Keratinocyte (primary cell): ENCODE measurements around the gene COL11A2. TPM values are rescaled to one million over a fixed set of nuclear protein-coding genes. Genes with fewer than 3 reads are reported as not detected.
A peak's percentile ranks its signal among the peaks of the same experiment; 100 is the strongest.

ENCODE experiments used
- DNase-seq: peaks from one replicate; pipeline ENCODE4 v3.0.0-alpha.2; 2011; ENCODE audit warnings: low read depth, missing footprints, low spot score
- FAIRE-seq: peaks from 2 replicates; lab custom pipeline; 2011; peaks lifted over from hg19 to GRCh38; lab: Jason Lieb, UNC
- H2AFZ ChIP-seq: 2 replicates; pipeline ENCODE4 v1.6.0; 2012; ENCODE audit warnings: low read length, control low read depth, inconsistent platforms; ENCODE audit not compliant: control insufficient read depth
- H3K27ac ChIP-seq: 2 replicates; pipeline ENCODE4 v1.5.1; 2011; ENCODE audit warnings: low read length; ENCODE audit not compliant: control insufficient read depth, insufficient read depth
- H3K27me3 ChIP-seq: 3 replicates; pipeline ENCODE4 v1.6.0; 2011; ENCODE audit warnings: low read length; ENCODE audit not compliant: control insufficient read depth, insufficient read depth; ENCODE audit errors: extremely low read depth
- H3K36me3 ChIP-seq, 2 experiments: 2 replicates in 1 of 2; 3 replicates in 1 of 2; pipeline ENCODE4 v1.5.1; 2011; ENCODE audit warnings: low read length in 2 of 2, mild to moderate bottlenecking in 1 of 2; ENCODE audit not compliant: control insufficient read depth in 2 of 2, insufficient read depth in 2 of 2; ENCODE audit errors: extremely low read depth in 1 of 2
- H3K4me1 ChIP-seq: 3 replicates; pipeline ENCODE4 v1.5.1; 2011; ENCODE audit warnings: low read length; ENCODE audit not compliant: control insufficient read depth, insufficient read depth; ENCODE audit errors: extremely low read depth
- H3K4me2 ChIP-seq: 3 replicates; pipeline ENCODE4 v1.6.0; 2011; ENCODE audit warnings: low read depth, low read length; ENCODE audit not compliant: control insufficient read depth, insufficient read depth; ENCODE audit errors: extremely low read depth
- H3K4me3 ChIP-seq, 3 experiments: fragments of 200-600 bp in 1 of 3; sonication (generic) in 1 of 3; 2 replicates in 2 of 3; 3 replicates in 1 of 3; pipeline ENCODE4 v1.5.1; 2011 to 2016; ENCODE audit warnings: low read length in 3 of 3, mild to moderate bottlenecking in 3 of 3, control low read depth in 2 of 3, inconsistent platforms in 1 of 3, low read depth in 1 of 3, mixed read lengths in 1 of 3, mixed run types in 1 of 3, moderate library complexity in 1 of 3; ENCODE audit not compliant: control insufficient read depth in 2 of 3, insufficient read depth in 2 of 3; ENCODE audit errors: extremely low read depth in 1 of 3
- H3K79me2 ChIP-seq: 2 replicates; pipeline ENCODE4 v1.6.0; 2012; ENCODE audit warnings: low read length; ENCODE audit not compliant: control insufficient read depth, insufficient read depth
- H3K9ac ChIP-seq: 3 replicates; pipeline ENCODE4 v1.6.0; 2011; ENCODE audit warnings: low read length; ENCODE audit not compliant: control insufficient read depth, insufficient read depth; ENCODE audit errors: extremely low read depth
- H3K9me1 ChIP-seq: 3 replicates; pipeline ENCODE4 v1.6.0; 2011; ENCODE audit warnings: low read length; ENCODE audit not compliant: control insufficient read depth, insufficient read depth; ENCODE audit errors: extremely low read depth
- H3K9me3 ChIP-seq: 2 replicates; pipeline ENCODE4 v1.5.1; 2012; ENCODE audit warnings: low read depth, low read length; ENCODE audit not compliant: control insufficient read depth
- H4K20me1 ChIP-seq: 3 replicates; pipeline ENCODE4 v1.6.0; 2011; ENCODE audit warnings: low read length; ENCODE audit not compliant: control insufficient read depth, insufficient read depth; ENCODE audit errors: extremely low read depth
- CTCF ChIP-seq, 3 experiments: IDR thresholded peaks in 1 of 3; conservative IDR thresholded peaks in 1 of 3; optimal IDR thresholded peaks in 1 of 3; 2 replicates in 2 of 3; 3 replicates in 1 of 3; pipeline versions ENCODE3 to v1.5.1; 2011; ENCODE audit warnings: low read length in 3 of 3, mild to moderate bottlenecking in 3 of 3, moderate library complexity in 2 of 3, control low read depth in 1 of 3, inconsistent platforms in 1 of 3; ENCODE audit not compliant: insufficient read depth in 2 of 3; ENCODE audit errors: extremely low read depth in 1 of 3
- EZH2 ChIP-seq: IDR thresholded peaks from one replicate; pipeline ENCODE4 v1.6.1; 2012; ENCODE audit warnings: inconsistent platforms, mild to moderate bottlenecking, low read length, moderate library complexity
- dilution Hi-C: fragments of 300-500 bp; cut with MboI; formaldehyde crosslinking; loops from one replicate; pipeline ENCODE4 v1.7.0; 2020; ENCODE audit warnings: low sequenced_read_pairs; ENCODE audit not compliant: extremely low pct_ligation_motif_present
- polyA minus RNA-seq, 3 experiments: library from RNA; depleted of rRNA, polyadenylated mRNA; stranded (reverse); fragments of >200 nt; gene quantifications; 1 replicate in 1 of 3; 2 replicates in 1 of 3; 3 replicates in 1 of 3; pipeline ENCODE4 v1.2.3, GENCODE V29; 2011
- polyA plus RNA-seq, 5 experiments: library from polyadenylated mRNA; depleted of rRNA in 3 of 5; stranded (reverse) in 3 of 5; stranded (forward) in 1 of 5; unstranded in 1 of 5; fragments of >200 nt; gene quantifications; 1 replicate in 1 of 5; 2 replicates in 3 of 5; 3 replicates in 1 of 5; pipeline versions ENCODE4 v1.2.1 to v1.2.3, GENCODE V29; 2011 to 2012; ENCODE audit warnings: missing spikeins in 2 of 5, low read depth in 1 of 5, low replicate concordance in 1 of 5

COL11A2 gene
- polyA plus RNA-seq (0.06 to 0.18 TPM (median 0.08 TPM) in 3 replicates), polyA minus RNA-seq (0.29 TPM in 1 of 3 replicates, not detected in the others)
- polyA plus RNA-seq (2011; ENCODE audit: low read depth): 0.15 TPM
- polyA plus RNA-seq (2011; cell fraction: cytosol; rRNA removed): 0.04 and 0.05 TPM in 2 replicates
- 0.83 and 0.93 TPM in 2 replicates for polyA plus RNA-seq (2011; cell fraction: nucleus; rRNA removed)
- 0.09 and 0.38 TPM in 2 replicates for polyA plus RNA-seq (2012; ENCODE audit: low replicate concordance)
- polyA minus RNA-seq (2011; cell fraction: cytosol; rRNA and poly(A)+ RNA removed): not detected
- polyA minus RNA-seq (2011; cell fraction: nucleus; rRNA and poly(A)+ RNA removed): 0.63 TPM in 1 of 2 replicates, not detected in the other

DNA sequence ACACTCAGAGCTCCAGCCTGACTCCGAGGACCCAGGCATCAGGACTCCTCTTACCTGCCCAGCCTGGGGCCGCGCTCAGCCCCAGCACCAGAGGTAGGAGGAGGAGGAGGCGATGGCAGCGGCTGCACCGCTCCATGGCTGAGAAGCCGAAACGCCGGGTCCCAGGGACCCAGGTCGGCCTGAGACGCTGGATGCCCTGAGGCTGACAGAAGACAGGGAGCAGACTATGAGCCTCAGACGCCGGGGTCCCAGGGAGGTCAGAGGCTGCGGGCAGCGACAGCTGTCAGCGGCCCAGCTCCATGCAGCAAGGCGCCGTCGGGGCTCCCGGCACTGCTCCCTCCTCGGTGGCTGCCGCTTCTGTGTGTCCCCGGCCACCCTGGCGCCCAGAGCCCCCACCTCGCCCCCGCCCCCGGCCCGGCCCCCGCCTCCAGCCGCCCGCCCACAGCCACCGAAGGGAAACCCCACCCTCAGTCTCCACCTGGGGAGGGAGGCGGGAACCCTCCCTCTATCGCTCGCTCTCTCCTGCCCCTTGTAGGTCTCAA, at the start of gene COL11A2:
COL11A2 (minus strand) TSS at position 363 of the 542 bp plus-strand sequence; CDS start at position 136, 227 bp downstream.
- DNase-seq (no peak), FAIRE-seq (no peak)
- H3K27me3 ChIP-seq: peaks cover 31% of the 10 kb centered on the region
- no peaks in the 10 kb centered on the region for H3K79me2 ChIP-seq
- peaks cover 9 to 11% of the 10 kb centered on the region in 2 experiments for H3K36me3 ChIP-seq
- dilution Hi-C loops: no loop called here
- peak within 1 kb of the TSS; percentile 35 for H3K4me2 ChIP-seq
- peak within 1 kb of the TSS in 1 of 3 experiments; percentile 19 for H3K4me3 ChIP-seq
- H2AFZ ChIP-seq: no peak within 1 kb of the TSS
- H3K9me3 ChIP-seq: no peaks in the 10 kb centered on the region
- H3K4me1 ChIP-seq: no peaks in the 10 kb centered on the region
- no peak within 1 kb of the TSS for H3K9ac ChIP-seq
- peaks cover under 1% of the 10 kb centered on the region for H4K20me1 ChIP-seq
- H3K27ac ChIP-seq: no peak within 1 kb of the TSS
- H3K9me1 ChIP-seq: no peaks in the 10 kb centered on the region
- TF ChIP-seq CTCF (optimal IDR thresholded peaks at IDR 0.05 in 1 of 3, IDR thresholded peaks at IDR 0.05 in 1 of 3, conservative IDR thresholded peaks at IDR 0.05 in 1 of 3; ENCODE audit: extremely low read depth in 1 of 3, insufficient read depth in 2 of 3, low read length in 3 of 3): no peak
- peak; percentile 96 for TF ChIP-seq EZH2

- FAIRE-seq: no peak
- H3K9ac ChIP-seq: no peak overlapping the region
- H3K4me1 ChIP-seq: no peaks in the 10 kb centered on the region
- no peak overlapping the region for H3K27ac ChIP-seq
- no peak for DNase-seq
- no peaks in the 10 kb centered on the region for H3K9me1 ChIP-seq
- no peaks in the 10 kb centered on the region for H3K36me3 ChIP-seq
- H4K20me1 ChIP-seq: no peaks in the 10 kb centered on the region
- H3K4me2 ChIP-seq: no peak overlapping the region
- peaks cover 3% of the 10 kb centered on the region for H3K27me3 ChIP-seq
- no peaks in the 10 kb centered on the region for H3K9me3 ChIP-seq
- H3K4me3 ChIP-seq: no peak overlapping the region
- dilution Hi-C loops: no loop called here
- H2AFZ ChIP-seq: no peak overlapping the region
- TF ChIP-seq CTCF (optimal IDR thresholded peaks at IDR 0.05 in 1 of 3, IDR thresholded peaks at IDR 0.05 in 1 of 3, conservative IDR thresholded peaks at IDR 0.05 in 1 of 3; ENCODE audit: extremely low read depth in 1 of 3, insufficient read depth in 2 of 3, low read length in 3 of 3) (no peak), EZH2 (no peak)
- no peaks in the 10 kb centered on the region for H3K79me2 ChIP-seq
Measured at GRCh38 chr6:33241968-33242367, 49.7 kb upstream of the COL11A2 start.
